OCI-LY7 (cell line): ENCODE data around the gene FZD8. TPM values are rescaled to one million over a fixed set of nuclear protein-coding genes. Genes with fewer than 3 reads are reported as not detected.
A peak's percentile ranks its signal among the peaks of the same experiment; 100 is the strongest.

Experiments
- BruUV-seq: library from RNA; stranded (reverse); fragments of 400-500 nt; replicated peaks from 2 replicates; lab custom pipeline; 2021; lab: Mats Ljungman, UMichigan
- CTCF ChIA-PET: fragments of 300-600 bp; sonication (Branson Sonifier 250); formaldehyde crosslinking; loops from one replicate; lab custom pipeline; 2022; ENCODE audit warnings: antibody characterized with exemption; ENCODE audit not compliant: unreplicated experiment; lab: Charles Lee
- POLR2A ChIA-PET: fragments of 300-600 bp; sonication (Branson Sonifier 250); formaldehyde crosslinking; loops from one replicate; lab custom pipeline; 2022; ENCODE audit warnings: antibody characterized with exemption; lab: Charles Lee
- DNase-seq: peaks from one replicate; pipeline ENCODE4 v3.0.0-alpha.2; 2015; ENCODE audit warnings: low spot score
- H2AFZ ChIP-seq: fragments of 200-600 bp; sonication (generic), shearing (Covaris generic); 2 replicates; pipeline ENCODE4 v1.6.1; 2014; ENCODE audit warnings: mild to moderate bottlenecking, antibody characterized with exemption, low read length, moderate library complexity
- H3K27ac ChIP-seq: fragments of 200-600 bp; sonication (generic); 2 replicates; pipeline ENCODE4 v1.5.1; 2014; ENCODE audit warnings: mixed run types, low read depth, mild to moderate bottlenecking, moderate library complexity, low read length, inconsistent platforms; ENCODE audit not compliant: poor library complexity, severe bottlenecking
- H3K36me3 ChIP-seq: fragments of 200-600 bp; sonication (generic); 2 replicates; pipeline ENCODE4 v1.6.1; 2014; ENCODE audit warnings: mild to moderate bottlenecking, antibody characterized with exemption, low read length, moderate library complexity, mixed read lengths; ENCODE audit not compliant: insufficient read depth
- H3K4me1 ChIP-seq: fragments of 200-600 bp; sonication (generic); 2 replicates; pipeline ENCODE4 v1.5.1; 2014; ENCODE audit warnings: mild to moderate bottlenecking, low read length; ENCODE audit not compliant: insufficient read depth, poor library complexity, severe bottlenecking
- H3K4me2 ChIP-seq: fragments of 200-600 bp; sonication (generic); 2 replicates; pipeline ENCODE4 v1.6.1; 2014; ENCODE audit warnings: mild to moderate bottlenecking, low read length
- H3K4me3 ChIP-seq: fragments of 200-600 bp; sonication (generic); 2 replicates; pipeline ENCODE4 v1.5.1; 2014; ENCODE audit warnings: mild to moderate bottlenecking, low read depth, low read length; ENCODE audit not compliant: poor library complexity, severe bottlenecking
- H3K79me2 ChIP-seq: fragments of 200-600 bp; sonication (generic); 2 replicates; pipeline ENCODE4 v1.6.1; 2016; ENCODE audit warnings: low read depth, mild to moderate bottlenecking, low read length, moderate library complexity, mixed read lengths; ENCODE audit not compliant: insufficient read depth
- H3K9me2 ChIP-seq: fragments of 200-600 bp; sonication (generic); 2 replicates; pipeline ENCODE4 v1.6.1; 2016; ENCODE audit warnings: mild to moderate bottlenecking, low read length, mixed read lengths; ENCODE audit not compliant: insufficient read depth
- H3K9me3 ChIP-seq: fragments of 200-600 bp; sonication (generic); 2 replicates; pipeline ENCODE4 v1.6.1; 2014; ENCODE audit warnings: mild to moderate bottlenecking, mixed run types, low read length, mixed read lengths
- H4K20me1 ChIP-seq: fragments of 200-600 bp; sonication (generic); 2 replicates; pipeline ENCODE4 v1.6.1; 2014; ENCODE audit warnings: mild to moderate bottlenecking, antibody characterized with exemption, low read length, moderate library complexity, mixed read lengths; ENCODE audit not compliant: insufficient read depth
- CTCF ChIP-seq: fragments of 200-600 bp; sonication (generic); conservative IDR thresholded peaks from 2 replicates; pipeline ENCODE4 v1.5.1; 2014; ENCODE audit warnings: mild to moderate bottlenecking, antibody characterized with exemption, low read length, moderate library complexity, mixed read lengths
- EZH2phosphoT487 ChIP-seq: fragments of 200-600 bp; sonication (generic); IDR thresholded peaks from 2 replicates; pipeline ENCODE4 v1.6.1; 2018; ENCODE audit warnings: low read depth, borderline replicate concordance, mild to moderate bottlenecking, mixed run types, antibody characterized with exemption, low read length, moderate library complexity, mixed read lengths
- intact Hi-C: fragments of 100-400 bp; cut with micrococcal nuclease; formaldehyde crosslinking; loops from one replicate; pipeline ENCODE4 v1.10.0; 2022; ENCODE audit not compliant: unreplicated experiment
- total RNA-seq, 2 experiments: library from RNA; depleted of rRNA in 1 of 2; stranded (reverse); fragments of >200 nt in 1 of 2; shearing (Covaris generic) in 1 of 2; gene quantifications; 2 replicates each; pipeline ENCODE4 v1.2.3, GENCODE V29; 2014 to 2022

The FZD8 gene
- total RNA-seq, 2 experiments from 2014 or later = 3.9 to 4.9 TPM

GRCh38 chr10:35635576-35635975 is 6.5 kb downstream of the FZD8 start:
- no peaks in the 10 kb centered on the region for H3K9me2 ChIP-seq
- DNase-seq = peak; percentile 81
- H4K20me1 ChIP-seq = no peaks in the 10 kb centered on the region
- H3K4me1 ChIP-seq = no peaks in the 10 kb centered on the region
- no peaks in the 10 kb centered on the region for H3K9me3 ChIP-seq
- H3K27ac ChIP-seq = no peak overlapping the region
- ChIA-PET POLR2A (interaction anchor here (0.6 to 1.2 kb wide), 7 partner anchors 8 to 1250 kb away, joined by 3 to 4 read pairs (median 3); no protein-coding TSS in a partner anchor), CTCF (interaction anchor here (0.6 to 1.4 kb wide), 5 partner anchors 72 to 1245 kb away, joined by 3 to 7 read pairs (median 3); no protein-coding TSS in a partner anchor)
- no peak overlapping the region for H3K4me3 ChIP-seq
- BruUV-seq = no TSS peak
- H3K36me3 ChIP-seq = no peaks in the 10 kb centered on the region
- no peaks in the 10 kb centered on the region for H3K79me2 ChIP-seq
- H3K4me2 ChIP-seq = peak overlapping the region; percentile 25; the same call in 1 of the 2 replicates
- peak; percentile 95 for TF ChIP-seq CTCF
- no peak for TF ChIP-seq EZH2phosphoT487
- peak overlapping the region; percentile 72 for H2AFZ ChIP-seq
- intact Hi-C loops = loop anchor here (2.0 to 10.0 kb wide), 5 partner anchors 145 to 1245 kb away; no protein-coding TSS in a partner anchor

- no peak overlapping the region for H3K4me3 ChIP-seq
- BruUV-seq = no TSS peak
- ChIA-PET CTCF (no interaction called here), POLR2A (interaction anchor here (0.6 kb wide), 1 partner anchor 90 kb away, joined by 3 read pairs; no protein-coding TSS in a partner anchor)
- no peaks in the 10 kb centered on the region for H4K20me1 ChIP-seq
- no peak overlapping the region for H3K27ac ChIP-seq
- H3K9me3 ChIP-seq = no peaks in the 10 kb centered on the region
- DNase-seq = no peak
- intact Hi-C loops = loop anchor here (10.0 kb wide), 2 partner anchors 282 to 1092 kb away; no protein-coding TSS in a partner anchor
- H3K9me2 ChIP-seq = no peaks in the 10 kb centered on the region
- no peak overlapping the region for H3K4me2 ChIP-seq
- H3K36me3 ChIP-seq = no peaks in the 10 kb centered on the region
- no peak overlapping the region for H2AFZ ChIP-seq
- TF ChIP-seq CTCF = no peak
- no peak for TF ChIP-seq EZH2phosphoT487
- H3K4me1 ChIP-seq = no peaks in the 10 kb centered on the region
- H3K79me2 ChIP-seq = no peaks in the 10 kb centered on the region
Observed at GRCh38 chr10:35633006-35633980, 8.8 kb downstream of the FZD8 start.
